ACC112 (cell line): Measurements from ENCODE around the gene TRIM50.

Experiments
- H2AFZ ChIP-seq: fragments of 200-600 bp; sonication (generic); one replicate; pipeline ENCODE4 v1.6.0; 2017; ENCODE audit warnings: antibody characterized with exemption, low read length; ENCODE audit not compliant: unreplicated experiment
- H3K27ac ChIP-seq: fragments of 200-600 bp; sonication (generic); 2 replicates; pipeline ENCODE4 v1.5.1; 2014; ENCODE audit warnings: low read depth, mild to moderate bottlenecking, antibody characterized with exemption, low read length, moderate library complexity
- H3K27me3 ChIP-seq: fragments of 200-600 bp; sonication (generic); 2 replicates; pipeline ENCODE4 v1.6.1; 2014; ENCODE audit warnings: mild to moderate bottlenecking, antibody characterized with exemption, low read length, moderate library complexity, mixed read lengths; ENCODE audit not compliant: insufficient read depth
- H3K36me3 ChIP-seq: fragments of 200-600 bp; sonication (generic); 2 replicates; pipeline ENCODE4 v1.6.1; 2016; ENCODE audit warnings: mild to moderate bottlenecking, antibody characterized with exemption, low read length, moderate library complexity, mixed read lengths; ENCODE audit not compliant: insufficient read depth
- H3K4me1 ChIP-seq: fragments of 200-600 bp; sonication (generic); one replicate; pipeline ENCODE4 v1.6.1; 2016; ENCODE audit warnings: low read length, mixed read lengths; ENCODE audit not compliant: insufficient read depth, unreplicated experiment, control insufficient read depth
- H3K4me3 ChIP-seq: fragments of 200-600 bp; sonication (generic); 2 replicates; pipeline ENCODE4 v1.5.1; 2014; ENCODE audit warnings: mild to moderate bottlenecking, low read depth, low read length
- H3K79me2 ChIP-seq: fragments of 200-600 bp; sonication (generic); one replicate; pipeline ENCODE4 v1.6.0; 2016; ENCODE audit warnings: low read length; ENCODE audit not compliant: control insufficient read depth, unreplicated experiment, insufficient read depth

The TRIM50 gene

GRCh38 chr7:73350306-73351068 lies 22.6 kb upstream of the TRIM50 start:
- no peaks in the 10 kb centered on the region for H3K36me3 ChIP-seq
- peaks cover 9% of the 10 kb centered on the region; the same call in 1 of the 2 replicates for H3K27me3 ChIP-seq
- no peaks in the 10 kb centered on the region for H3K4me1 ChIP-seq
- no peak overlapping the region for H3K27ac ChIP-seq
- no peak overlapping the region for H2AFZ ChIP-seq
- H3K4me3 ChIP-seq = no peak overlapping the region
- no peaks in the 10 kb centered on the region for H3K79me2 ChIP-seq

GRCh38 chr7:73349763-73350162 lies 21.9 kb upstream of the TRIM50 start:
- no peak overlapping the region for H3K4me3 ChIP-seq
- peaks cover 9% of the 10 kb centered on the region; the same call in 1 of the 2 replicates for H3K27me3 ChIP-seq
- H3K27ac ChIP-seq = no peak overlapping the region
- H3K36me3 ChIP-seq = no peaks in the 10 kb centered on the region
- H3K79me2 ChIP-seq = no peaks in the 10 kb centered on the region
- H2AFZ ChIP-seq = no peak overlapping the region
- no peaks in the 10 kb centered on the region for H3K4me1 ChIP-seq

GRCh38 chr7:73345951-73346350 lies 18.1 kb upstream of the TRIM50 start:
- Histone ChIP-seq H3K79me2 (no peaks in the 10 kb centered on the region), H2AFZ (no peak overlapping the region), H3K4me3 (no peak overlapping the region), H3K27ac (no peak overlapping the region), H3K27me3 (peaks cover 6% of the 10 kb centered on the region; the same call in 1 of the 2 replicates), H3K4me1 (peaks cover 9% of the 10 kb centered on the region), H3K36me3 (no peaks in the 10 kb centered on the region)

GRCh38 chr7:73345538-73345937 lies 17.7 kb upstream of the TRIM50 start:
- Histone ChIP-seq H3K79me2 (no peaks in the 10 kb centered on the region), H3K27ac (no peak overlapping the region), H3K4me1 (peaks cover 9% of the 10 kb centered on the region), H3K36me3 (no peaks in the 10 kb centered on the region), H2AFZ (no peak overlapping the region), H3K27me3 (peaks cover 6% of the 10 kb centered on the region; the same call in 1 of the 2 replicates), H3K4me3 (no peak overlapping the region)

GRCh38 chr7:73343671-73344380 lies 15.9 kb upstream of the TRIM50 start:
- no peaks in the 10 kb centered on the region for H3K79me2 ChIP-seq
- H3K27me3 ChIP-seq = peaks cover 6% of the 10 kb centered on the region; the same call in 1 of the 2 replicates
- no peaks in the 10 kb centered on the region for H3K36me3 ChIP-seq
- peaks cover 9% of the 10 kb centered on the region for H3K4me1 ChIP-seq
- H2AFZ ChIP-seq = no peak overlapping the region
- no peak overlapping the region for H3K4me3 ChIP-seq
- no peak overlapping the region for H3K27ac ChIP-seq

- no peaks in the 10 kb centered on the region for H3K79me2 ChIP-seq
Observed at GRCh38 chr7:73342645-73343044, 14.8 kb upstream of the TRIM50 start.

GRCh38 chr7:73341877-73342276 lies 14.0 kb upstream of the TRIM50 start:
- Histone ChIP-seq H3K27me3 (no peaks in the 10 kb centered on the region), H3K27ac (no peak overlapping the region), H3K79me2 (no peaks in the 10 kb centered on the region), H2AFZ (peak overlapping the region; percentile 62), H3K4me3 (no peak overlapping the region), H3K36me3 (no peaks in the 10 kb centered on the region), H3K4me1 (peaks cover 9% of the 10 kb centered on the region)

More at GRCh38 chr7:73342645-73343044, 14.8 kb upstream of the TRIM50 start:
- H3K27ac ChIP-seq = no peak overlapping the region
- H3K4me3 ChIP-seq = peak overlapping the region; percentile 65
- peak overlapping the region; percentile 62 for H2AFZ ChIP-seq
- peaks cover 9% of the 10 kb centered on the region for H3K4me1 ChIP-seq
- no peaks in the 10 kb centered on the region for H3K36me3 ChIP-seq
- no peaks in the 10 kb centered on the region for H3K27me3 ChIP-seq

- H3K27me3 ChIP-seq = peaks cover 7% of the 10 kb centered on the region; the same call in 1 of the 2 replicates
- H3K4me1 ChIP-seq = peaks cover 9% of the 10 kb centered on the region
- H3K79me2 ChIP-seq = no peaks in the 10 kb centered on the region
- no peak overlapping the region for H2AFZ ChIP-seq
- no peak overlapping the region for H3K27ac ChIP-seq
- H3K4me3 ChIP-seq = no peak overlapping the region
- H3K36me3 ChIP-seq = no peaks in the 10 kb centered on the region
Observed at GRCh38 chr7:73340514-73340913, 12.6 kb upstream of the TRIM50 start.

- no peak overlapping the region for H2AFZ ChIP-seq
- peaks cover 17% of the 10 kb centered on the region; the same call in 1 of the 2 replicates for H3K27me3 ChIP-seq
- H3K4me1 ChIP-seq = peaks cover 9% of the 10 kb centered on the region
- H3K4me3 ChIP-seq = no peak overlapping the region
- no peaks in the 10 kb centered on the region for H3K36me3 ChIP-seq
- H3K79me2 ChIP-seq = no peaks in the 10 kb centered on the region
- no peak overlapping the region for H3K27ac ChIP-seq
Observed at GRCh38 chr7:73338321-73338720, 10.4 kb upstream of the TRIM50 start.

- Histone ChIP-seq H3K36me3 (no peaks in the 10 kb centered on the region), H3K27me3 (peaks cover 19% of the 10 kb centered on the region; the same call in 1 of the 2 replicates)
Observed at GRCh38 chr7:73332447-73332846, 4.6 kb upstream of the TRIM50 start.

More at GRCh38 chr7:73332447-73332846, 4.6 kb upstream of the TRIM50 start:
- Histone ChIP-seq H3K4me1 (no peaks in the 10 kb centered on the region), H3K79me2 (no peaks in the 10 kb centered on the region), H3K27ac (no peak overlapping the region), H2AFZ (no peak overlapping the region), H3K4me3 (no peak overlapping the region)
